Ovary (tissue), 9 donors: ENCODE results near the gene GPR158. TPM values are rescaled to one million over a fixed set of nuclear protein-coding genes. Genes with fewer than 3 reads are reported as not detected.

ENCODE experiments used
- DNase-seq, 5 donors: peaks; one replicate each; pipeline ENCODE4 v3.0.0-alpha.2; 2019 to 2020
- H3K27ac ChIP-seq, 2 donors: fragments of 200-600 bp; one replicate each; pipeline versions ENCODE4 v1.5.1 to v1.8.0; 2019 to 2022
- H3K27me3 ChIP-seq: fragments of 200-600 bp; one replicate; pipeline ENCODE4 v1.8.0; 2022
- H3K36me3 ChIP-seq: fragments of 200-600 bp; sonication (generic); one replicate; pipeline ENCODE4 v1.5.1; 2019
- H3K4me1 ChIP-seq: one replicate; pipeline ENCODE4 v1.8.1; 2013; ENCODE audit warnings: mild to moderate bottlenecking, moderate library complexity; ENCODE audit not compliant: insufficient read depth
- H3K4me3 ChIP-seq: fragments of 200-600 bp; sonication (generic); one replicate; pipeline ENCODE4 v1.5.1; 2017
- H3K9me3 ChIP-seq, 2 donors: fragments of 200-600 bp in 1 of 2; sonication (generic) in 1 of 2; one replicate each; pipeline versions ENCODE4 v1.5.1 to v1.8.1; 2013 to 2019; ENCODE audit warnings: mild to moderate bottlenecking in 1 of 2, moderate library complexity in 1 of 2
- EP300 ChIP-seq: sonication (generic); formaldehyde crosslinking; IDR thresholded peaks from one replicate; pipeline ENCODE4 v1.6.1; 2017; ENCODE audit warnings: antibody characterized with exemption
- POLR2A ChIP-seq: fragments of 450-650 bp; IDR thresholded peaks from one replicate; pipeline ENCODE4 v1.6.1; 2017; ENCODE audit warnings: antibody characterized with exemption, mild to moderate bottlenecking, moderate library complexity
- WGBS, 3 donors: extraction: QIAGEN DNeasy Blood & Tissue Kit in 1 of 3; methylation state at CpG; one replicate each; pipeline versions ENCODE4 v1.1.5 to v1.1.7; 2013 to 2017; 5-methylcytosine and 5-hydroxymethylcytosine counted together
- intact Hi-C, 4 donors: fragments of 100-400 bp; cut with DNase I; formaldehyde crosslinking; loops; one replicate each; pipeline versions ENCODE4 v1.11.0 to v1.15.1; 2022 to 2023
- polyA plus RNA-seq, 2 donors: library from polyadenylated mRNA; stranded (reverse); fragments of 200-250 nt in 1 of 2; fragments of 350-450 nt in 1 of 2; fragmentation: Illumina TruSeq in 1 of 2; extraction: RNeasy Lipid Tissue Mini Kit (QIAGEN cat#74804) in 1 of 2; gene quantifications; one replicate each; pipeline ENCODE4 v1.2.3, GENCODE V29; 2013 to 2014
- total RNA-seq, 7 donors: library from RNA; depleted of rRNA in 2 of 7; stranded (reverse); fragments of >200 nt in 2 of 7; fragmentation: NEBNext Ultra II Directional in 3 of 7; extraction: Animal tissue kit (Norgen Biotek cat#: 25700) in 3 of 7; gene quantifications; one replicate each; pipeline versions ENCODE4 v1.1.0 to v1.2.4, GENCODE V29; 2016 to 2023
- TF ChIP-seq, protein P1 (sequence below), 3 donors: fragments of 450-650 bp in 2 of 3; fragments of 200-600 bp in 1 of 3; IDR thresholded peaks; one replicate each; pipeline versions ENCODE4 v1.5.1 to v1.8.0; 2016 to 2022; ENCODE audit warnings: antibody characterized with exemption in 3 of 3, mild to moderate bottlenecking in 1 of 3
- donor health status: DM: no; HTN: no; CAD: no; lungs with moderate emphysema.
- donor health status: DM: no; HTN: no; CAD: no.
- donor health status: Bipolar disorder and iron deficiency.
- donor health status: DM: yes; HTN: yes; CAD: no.
- donor health status: DM: no; HTN: no; CAD: no.
- donor health status: DM: yes; HTN: yes; CAD: no.

GPR158 gene
- total and polyA plus RNA-seq, 9 donors: 0.10 to 0.47 (median 0.17) TPM; not detected in 1

GRCh38 chr10:25600651-25601050, 425.9 kb downstream of the GPR158 start:
- Histone ChIP-seq H3K27ac (no peak overlapping the region), H3K4me3 (no peak overlapping the region), H3K27me3 (no peaks in the 10 kb centered on the region), H3K4me1 (no peaks in the 10 kb centered on the region), H3K36me3 (no peaks in the 10 kb centered on the region), H3K9me3 (no peaks in the 10 kb centered on the region)
- intact Hi-C loops: no loop called here
- WGBS, 3 donors: 26 to 37% (median 30%) methylated on average over 4 of the region's 4 CpGs
- TF ChIP-seq, protein P1, sequence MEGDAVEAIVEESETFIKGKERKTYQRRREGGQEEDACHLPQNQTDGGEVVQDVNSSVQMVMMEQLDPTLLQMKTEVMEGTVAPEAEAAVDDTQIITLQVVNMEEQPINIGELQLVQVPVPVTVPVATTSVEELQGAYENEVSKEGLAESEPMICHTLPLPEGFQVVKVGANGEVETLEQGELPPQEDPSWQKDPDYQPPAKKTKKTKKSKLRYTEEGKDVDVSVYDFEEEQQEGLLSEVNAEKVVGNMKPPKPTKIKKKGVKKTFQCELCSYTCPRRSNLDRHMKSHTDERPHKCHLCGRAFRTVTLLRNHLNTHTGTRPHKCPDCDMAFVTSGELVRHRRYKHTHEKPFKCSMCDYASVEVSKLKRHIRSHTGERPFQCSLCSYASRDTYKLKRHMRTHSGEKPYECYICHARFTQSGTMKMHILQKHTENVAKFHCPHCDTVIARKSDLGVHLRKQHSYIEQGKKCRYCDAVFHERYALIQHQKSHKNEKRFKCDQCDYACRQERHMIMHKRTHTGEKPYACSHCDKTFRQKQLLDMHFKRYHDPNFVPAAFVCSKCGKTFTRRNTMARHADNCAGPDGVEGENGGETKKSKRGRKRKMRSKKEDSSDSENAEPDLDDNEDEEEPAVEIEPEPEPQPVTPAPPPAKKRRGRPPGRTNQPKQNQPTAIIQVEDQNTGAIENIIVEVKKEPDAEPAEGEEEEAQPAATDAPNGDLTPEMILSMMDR (IDR thresholded peaks at IDR 0.05): no peak
- TF ChIP-seq EP300: no peak
- TF ChIP-seq POLR2A: no peak
- DNase-seq: no peak

GRCh38 chr10:25604591-25604990, 429.8 kb downstream of the GPR158 start:
- Histone ChIP-seq H3K4me1 (no peaks in the 10 kb centered on the region), H3K9me3 (no peaks in the 10 kb centered on the region), H3K36me3 (no peaks in the 10 kb centered on the region), H3K27ac (no peak overlapping the region), H3K27me3 (no peaks in the 10 kb centered on the region), H3K4me3 (no peak overlapping the region)
- 65 to 78% (median 71%) methylated on average over 4 of the region's 4 CpGs for WGBS, 3 donors
- DNase-seq: no peak
- TF ChIP-seq, protein P1 (IDR thresholded peaks at IDR 0.05): no peak
- intact Hi-C loops: no loop called here

DNA sequence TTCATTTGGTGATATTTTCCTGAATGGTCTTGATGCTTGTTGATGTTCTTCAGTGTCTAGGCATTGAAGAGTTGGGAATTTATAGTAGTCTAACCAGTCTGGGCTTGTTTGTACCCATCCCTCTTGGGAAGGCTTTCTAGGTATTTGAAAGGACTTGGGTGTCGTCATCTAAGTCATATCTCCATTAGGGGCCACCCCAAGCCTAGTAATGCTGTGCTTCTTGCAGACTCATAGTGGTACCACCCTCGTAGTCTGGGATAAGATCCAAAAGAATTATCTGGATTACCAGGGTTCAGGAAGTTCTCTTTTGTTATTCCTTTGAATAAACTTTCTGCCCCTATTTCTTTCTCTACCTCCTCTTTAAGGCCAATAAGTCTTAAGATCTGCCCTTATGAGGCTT, 439.9 kb downstream of the GPR158 start:
- Histone ChIP-seq H3K36me3 (no peaks in the 10 kb centered on the region), H3K9me3 (no peaks in the 10 kb centered on the region), H3K27me3 (no peaks in the 10 kb centered on the region), H3K4me3 (no peak overlapping the region), H3K4me1 (no peaks in the 10 kb centered on the region), H3K27ac (no peak overlapping the region)
- no peak for TF ChIP-seq EP300
- no peak for TF ChIP-seq POLR2A
- TF ChIP-seq, protein P1 (IDR thresholded peaks at IDR 0.05): no peak
- 71 to 77% (median 71%) methylated on average over 2 of the region's 2 CpGs for WGBS, 3 donors
- no peak for DNase-seq
- intact Hi-C loops: no loop called here

DNA sequence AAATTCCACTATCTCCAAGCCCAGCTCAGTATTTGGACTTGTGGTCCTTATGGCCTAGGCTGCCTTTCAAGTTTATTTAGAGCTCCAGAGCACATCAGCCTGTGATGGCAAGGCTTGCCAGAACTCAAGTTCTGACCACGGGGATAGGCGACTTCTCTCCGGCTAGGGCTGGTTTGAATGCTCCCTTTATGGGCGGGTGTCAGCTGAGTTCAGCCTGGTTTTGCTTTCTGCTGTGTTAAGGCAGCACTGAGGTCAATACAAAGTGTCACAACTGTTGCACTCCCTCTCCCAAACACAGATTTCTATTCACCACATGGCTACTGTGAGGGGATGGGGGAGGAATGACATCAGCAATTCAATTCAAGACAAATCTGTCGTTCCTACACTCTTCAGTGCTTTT, 441.1 kb downstream of the GPR158 start:
- intact Hi-C loops: no loop called here
- H3K4me1 ChIP-seq: no peaks in the 10 kb centered on the region
- H3K36me3 ChIP-seq: no peaks in the 10 kb centered on the region
- TF ChIP-seq, protein P1 (IDR thresholded peaks at IDR 0.05): no peak
- no peak for TF ChIP-seq EP300
- no peak for TF ChIP-seq POLR2A
- WGBS, 3 donors: 70 to 77% (median 71%) methylated on average over 5 of the region's 5 CpGs
- no peaks in the 10 kb centered on the region for H3K27me3 ChIP-seq
- H3K9me3 ChIP-seq: no peaks in the 10 kb centered on the region
- H3K4me3 ChIP-seq: no peak overlapping the region
- no peak overlapping the region for H3K27ac ChIP-seq
- DNase-seq: no peak
